ENCODE data around the gene BOLL. TPM values are rescaled to one million over a fixed set of nuclear protein-coding genes. Genes with fewer than 3 reads are reported as not detected.
"Not testable (repeated sequence)": the region's sequence is repeated elsewhere in the genome, so short reads cannot be mapped to it uniquely, and the experiment has no call there.

Gene BOLL
- total and polyA plus RNA-seq, 2 donors from 2014 or later: not detected

- TF ChIP-seq CTCF (IDR thresholded peaks at IDR 0.05; ENCODE audit: borderline replicate concordance, extremely low read depth, insufficient read depth): no peak
Measured at GRCh38 chr2:197710424-197711042, 74.6 kb downstream of the BOLL start.

GRCh38 chr2:197709140-197709539 is 76.0 kb downstream of the BOLL start:
- H3K27me3 ChIP-seq (ENCODE audit: control insufficient read depth, insufficient read depth, low read length); H3K9ac ChIP-seq (ENCODE audit: low read length in 3 of 3); H3K36me3 ChIP-seq (ENCODE audit: control insufficient read depth in 2 of 3, insufficient read depth in 3 of 3, low read length in 3 of 3); H3K27ac ChIP-seq (ENCODE audit: low read depth in 2 of 2, low read length in 2 of 2); H3K4me3 ChIP-seq (ENCODE audit: low read length in 3 of 3); FAIRE-seq; H3K9me3 ChIP-seq (ENCODE audit: control insufficient read depth in 2 of 3, insufficient read depth in 1 of 3, low read length in 3 of 3); intact Hi-C loops (cut with DNase I): not testable (repeated sequence)
- DNase-seq: peak in 1 of 5 donors; percentile 24
- H3K4me1 ChIP-seq (ENCODE audit: control insufficient read depth in 2 of 3, insufficient read depth in 2 of 3, low read depth in 1 of 3, low read length in 3 of 3): peaks cover 0 to 16% (median 7%) of the 10 kb centered on the region in 3 donors

More at GRCh38 chr2:197710424-197711042, 74.6 kb downstream of the BOLL start:
- Histone ChIP-seq H3K27me3 (ENCODE audit: control insufficient read depth, insufficient read depth, low read length) (no peaks in the 10 kb centered on the region), H3K27ac (ENCODE audit: low read depth in 2 of 2, low read length in 2 of 2) (no peak overlapping the region), H3K36me3 (ENCODE audit: control insufficient read depth in 2 of 3, insufficient read depth in 3 of 3, low read length in 3 of 3) (peaks cover 0 to 2% (median 0%) of the 10 kb centered on the region in 3 donors), H3K9ac (ENCODE audit: low read length in 3 of 3) (no peak overlapping the region), H3K4me3 (ENCODE audit: low read length in 3 of 3) (no peak overlapping the region), H3K4me1 (ENCODE audit: control insufficient read depth in 2 of 3, insufficient read depth in 2 of 3, low read depth in 1 of 3, low read length in 3 of 3) (peaks cover 0 to 16% (median 7%) of the 10 kb centered on the region in 3 donors), H3K9me3 (ENCODE audit: control insufficient read depth in 2 of 3, insufficient read depth in 1 of 3, low read length in 3 of 3) (no peaks in the 10 kb centered on the region)
- intact Hi-C loops (cut with DNase I): no loop called here
- DNase-seq (no peak), FAIRE-seq (peak; percentile 58)

GRCh38 chr2:197708331-197708730 is 76.8 kb downstream of the BOLL start:
- no peak overlapping the region for H3K4me3 ChIP-seq (ENCODE audit: low read length in 3 of 3)
- H3K4me1 ChIP-seq (ENCODE audit: control insufficient read depth in 2 of 3, insufficient read depth in 2 of 3, low read depth in 1 of 3, low read length in 3 of 3): peaks cover 0 to 16% (median 7%) of the 10 kb centered on the region in 3 donors
- DNase-seq: no peak
- H3K9me3 ChIP-seq (ENCODE audit: control insufficient read depth in 2 of 3, insufficient read depth in 1 of 3, low read length in 3 of 3): no peaks in the 10 kb centered on the region
- TF ChIP-seq CTCF (IDR thresholded peaks at IDR 0.05; ENCODE audit: borderline replicate concordance, extremely low read depth, insufficient read depth): no peak
- H3K27ac ChIP-seq (ENCODE audit: low read depth in 2 of 2, low read length in 2 of 2): no peak overlapping the region
- intact Hi-C loops (cut with DNase I): no loop called here
- no peaks in the 10 kb centered on the region for H3K27me3 ChIP-seq (ENCODE audit: control insufficient read depth, insufficient read depth, low read length)
- peaks cover 0 to 2% (median 0%) of the 10 kb centered on the region in 3 donors for H3K36me3 ChIP-seq (ENCODE audit: control insufficient read depth in 2 of 3, insufficient read depth in 3 of 3, low read length in 3 of 3)
- FAIRE-seq: no peak
- H3K9ac ChIP-seq (ENCODE audit: low read length in 3 of 3): no peak overlapping the region

GRCh38 chr2:197707316-197708213 is 77.6 kb downstream of the BOLL start:
- H3K4me1 ChIP-seq (ENCODE audit: control insufficient read depth in 2 of 3, insufficient read depth in 2 of 3, low read depth in 1 of 3, low read length in 3 of 3): peaks cover 0 to 16% (median 7%) of the 10 kb centered on the region in 3 donors
- DNase-seq: peak in 2 of 5 donors; percentile 54 to 58
- no peak overlapping the region for H3K27ac ChIP-seq (ENCODE audit: low read depth in 2 of 2, low read length in 2 of 2)
- peak; percentile 33 for FAIRE-seq
- peak overlapping the region in 1 of 3 donors; percentile 7 for H3K9ac ChIP-seq (ENCODE audit: low read length in 3 of 3)
- H3K9me3 ChIP-seq (ENCODE audit: control insufficient read depth in 2 of 3, insufficient read depth in 1 of 3, low read length in 3 of 3): no peaks in the 10 kb centered on the region
- H3K36me3 ChIP-seq (ENCODE audit: control insufficient read depth in 2 of 3, insufficient read depth in 3 of 3, low read length in 3 of 3): peaks cover 0 to 2% (median 0%) of the 10 kb centered on the region in 3 donors
- peak overlapping the region in 2 of 3 donors; percentile 89 to 90 for H3K4me3 ChIP-seq (ENCODE audit: low read length in 3 of 3)
- TF ChIP-seq CTCF (IDR thresholded peaks at IDR 0.05; ENCODE audit: borderline replicate concordance, extremely low read depth, insufficient read depth): peak; percentile 80
- intact Hi-C loops (cut with DNase I): no loop called here
- no peaks in the 10 kb centered on the region for H3K27me3 ChIP-seq (ENCODE audit: control insufficient read depth, insufficient read depth, low read length)
